NOMO-1 treated with dmso at 0.1 percent for 144 hours (cell line): ENCODE data around the gene ZNF747.
A peak's percentile ranks its signal among the peaks of the same experiment; 100 is the strongest.
"Not testable (repeated sequence)": the region's sequence is repeated elsewhere in the genome, so short reads cannot be mapped to it uniquely, and the experiment has no call there.

ENCODE experiments used
- DNase-seq: peaks from one replicate; lab custom pipeline; 2025; ENCODE audit not compliant: unreplicated experiment; lab: John Stamatoyannopoulos, UW

Gene ZNF747

DNA sequence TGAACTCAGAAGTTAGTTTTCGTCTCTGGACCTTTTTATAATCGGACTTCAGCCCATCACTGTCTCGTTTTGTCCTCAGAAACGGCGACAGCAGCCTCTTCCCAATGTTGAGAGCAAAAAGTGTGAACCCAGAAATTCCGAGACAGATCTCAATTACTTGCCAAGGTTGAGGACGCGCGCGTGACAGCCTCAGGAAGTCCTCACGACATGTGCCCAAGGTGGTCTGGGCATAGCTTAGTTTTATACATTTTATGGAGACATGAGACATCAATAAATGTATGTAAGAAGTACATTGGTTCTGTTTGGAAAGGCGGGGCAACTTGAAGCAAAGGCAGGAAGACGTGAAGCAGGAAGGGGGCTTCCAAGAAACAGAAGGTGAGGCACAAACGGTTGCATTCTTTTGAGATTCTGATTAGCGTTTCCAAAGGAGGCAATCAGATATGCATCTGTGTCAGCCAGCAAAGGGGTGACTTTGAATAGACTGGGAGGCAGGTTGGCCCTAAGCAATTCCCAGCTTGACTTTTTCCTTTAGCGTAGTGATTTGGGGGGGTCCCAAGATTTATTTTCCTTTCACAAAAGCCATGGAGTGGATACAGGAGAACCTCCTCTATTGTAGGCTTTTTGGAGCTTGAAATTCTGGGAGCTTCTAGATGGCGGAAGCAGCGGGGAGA, 583 bp upstream of the ZNF747 start:
- DNase-seq, result no peak

DNA sequence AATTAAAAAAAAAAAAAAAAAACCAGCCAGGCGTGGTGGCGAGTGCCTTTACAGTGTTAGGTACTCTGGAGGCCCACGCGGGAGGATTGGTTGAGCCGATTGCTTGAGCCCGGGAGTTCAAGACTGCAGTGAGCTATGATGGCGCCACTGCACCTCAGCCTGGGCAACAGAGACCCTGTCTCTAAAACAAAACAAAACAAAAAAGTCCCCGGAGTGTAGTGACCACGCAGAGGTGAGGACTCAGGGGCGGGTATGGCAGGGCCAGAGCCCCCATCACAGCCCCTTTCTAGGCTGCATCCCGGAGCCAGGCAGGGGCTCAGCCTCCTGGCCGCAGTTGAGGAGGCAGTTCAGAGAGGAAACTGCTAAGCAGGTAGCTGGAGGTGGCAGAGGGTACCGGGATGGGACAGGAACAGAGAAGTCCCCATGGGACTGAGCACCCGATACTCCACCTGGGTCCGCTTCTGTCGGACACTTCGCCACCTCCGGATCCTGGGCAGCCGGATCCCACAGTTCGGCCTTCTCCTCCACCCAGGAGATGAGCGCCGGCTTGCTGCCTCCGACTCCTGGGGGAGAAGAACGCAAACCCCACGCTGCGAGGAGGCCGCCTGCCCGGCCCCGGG, 800 bp downstream of the ZNF747 start:
- no peak for DNase-seq

DNA sequence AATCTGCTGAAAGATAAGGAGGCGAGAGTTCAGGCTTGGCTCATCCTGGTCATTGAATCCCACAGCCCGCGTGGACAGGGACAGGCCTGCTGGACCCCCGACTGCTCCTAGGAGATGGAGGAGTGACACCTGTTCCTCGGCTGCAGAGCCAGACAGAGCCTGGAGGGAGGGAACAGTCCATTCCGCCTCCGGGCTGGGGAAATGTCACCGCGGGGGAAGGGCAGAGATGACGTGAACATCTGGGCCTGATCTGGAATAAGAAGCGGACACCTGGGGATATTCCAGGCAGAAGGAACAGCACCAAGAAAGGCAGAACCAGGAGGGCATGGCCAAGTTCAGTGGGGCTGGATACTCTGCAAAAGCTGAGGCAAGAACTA, 1.5 kb downstream of the ZNF747 start:
- DNase-seq, result no peak

- DNase-seq, result no peak
Observed at GRCh38 chr16:30532285-30533145, 2.1 kb downstream of the ZNF747 start.

GRCh38 chr16:30530163-30531037, 4.3 kb downstream of the ZNF747 start:
- DNase-seq, result no peak

GRCh38 chr16:30528799-30529457, 5.7 kb downstream of the ZNF747 start:
- DNase-seq, result no peak

- DNase-seq, result peak; percentile 77
Observed at GRCh38 chr16:30527635-30528178, 7.0 kb downstream of the ZNF747 start.

- peak; percentile 98 for DNase-seq
Observed at GRCh38 chr16:30526823-30527634, 7.6 kb downstream of the ZNF747 start.

DNA sequence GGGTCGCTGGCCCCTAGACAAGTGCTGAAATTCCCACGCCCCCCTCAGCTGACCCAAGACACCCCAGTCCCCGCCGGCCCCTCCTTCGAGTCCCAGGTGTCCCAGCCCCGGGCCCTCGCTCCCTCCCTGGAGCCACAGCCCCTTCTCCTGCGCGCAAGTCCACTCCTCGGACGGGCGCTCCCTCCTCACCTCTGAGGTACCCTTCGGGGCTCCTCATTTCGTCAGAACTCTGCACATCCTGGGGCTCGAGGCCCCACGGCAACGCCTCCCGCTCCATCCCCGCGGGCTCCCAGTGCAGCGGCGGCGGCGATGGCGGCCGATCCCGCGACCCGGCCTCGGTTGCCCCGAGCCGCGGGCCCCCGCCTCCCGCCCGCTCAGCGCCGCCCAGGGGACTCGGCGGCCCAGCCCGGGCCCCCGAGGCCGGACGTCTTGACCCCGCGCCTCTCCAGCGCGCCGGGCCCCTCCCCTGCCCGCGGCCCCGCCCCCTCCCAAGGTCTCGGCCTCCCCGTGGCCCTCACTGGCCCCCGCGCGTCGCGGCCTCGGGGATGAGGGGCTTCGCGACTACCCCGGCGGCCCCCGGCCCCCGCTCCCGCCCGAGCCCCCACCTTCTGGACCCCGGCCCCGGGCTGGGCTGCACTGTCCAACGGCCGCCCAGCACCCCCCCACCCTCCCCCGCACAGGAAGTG, 8.4 kb downstream of the ZNF747 start, which contains the start of gene ZNF768:
Gene ZNF768, minus strand, starts transcription at position 430 of the 686 bp plus-strand sequence. Its CDS starts 153 bp downstream, at position 277.
- DNase-seq, result peak; percentile 44

DNA sequence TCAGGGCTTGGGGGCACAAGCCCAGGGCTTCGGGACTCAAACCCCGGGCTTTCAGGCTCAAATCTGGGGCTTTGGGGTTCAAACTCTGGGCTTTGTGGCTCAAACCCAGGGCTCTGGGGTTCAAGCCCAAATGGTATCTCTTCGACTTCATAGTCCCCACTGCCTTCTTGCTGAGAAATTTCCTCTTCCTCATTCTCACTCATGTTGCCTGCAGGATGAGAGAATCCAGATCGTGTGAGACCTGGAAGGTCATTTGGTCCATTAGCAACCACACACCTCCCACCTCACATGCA, 8.9 kb downstream of the ZNF747 start:
- DNase-seq, result no peak

GRCh38 chr16:30524575-30525568, 9.8 kb downstream of the ZNF747 start:
- DNase-seq, result no peak

- DNase-seq, result no peak
Observed at GRCh38 chr16:30523768-30524574, 10.7 kb downstream of the ZNF747 start.

DNA sequence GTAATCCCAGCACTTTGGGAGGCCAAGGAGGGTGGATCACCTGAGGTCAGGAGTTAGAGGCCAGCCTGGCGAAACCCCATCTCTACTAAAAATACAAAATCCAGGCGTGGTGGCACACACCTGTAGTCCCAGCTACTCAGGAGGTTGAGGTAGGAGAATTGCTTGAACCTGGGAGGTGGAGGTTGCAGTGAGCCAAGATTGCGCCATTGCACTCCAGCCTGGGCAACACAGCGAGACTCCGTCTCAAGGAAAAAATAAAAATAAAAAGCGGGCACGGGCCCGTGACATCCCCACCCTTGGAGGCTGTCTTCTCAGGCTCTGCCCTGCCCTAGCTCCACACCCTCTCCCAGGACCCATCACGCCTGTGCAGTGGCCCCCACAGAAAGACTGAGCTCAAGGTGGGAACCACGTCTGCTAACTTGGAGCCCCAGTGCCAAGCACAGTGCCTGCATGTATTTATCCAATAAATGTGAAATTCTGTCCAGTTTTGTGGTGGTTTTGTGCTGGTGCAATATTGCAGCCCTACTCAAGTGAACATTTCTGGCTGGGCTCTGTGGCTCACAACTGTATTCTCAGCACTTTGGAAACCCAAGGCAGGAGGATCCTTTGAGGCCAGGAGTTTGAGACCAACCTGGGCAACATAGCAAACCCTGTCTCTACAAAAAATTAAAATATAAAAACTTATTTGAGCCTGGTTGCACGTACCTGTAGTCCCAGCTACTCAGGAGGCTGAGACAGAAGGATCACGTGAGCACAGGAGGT, 11.8 kb downstream of the ZNF747 start:
- DNase-seq, result not testable (repeated sequence)

DNA sequence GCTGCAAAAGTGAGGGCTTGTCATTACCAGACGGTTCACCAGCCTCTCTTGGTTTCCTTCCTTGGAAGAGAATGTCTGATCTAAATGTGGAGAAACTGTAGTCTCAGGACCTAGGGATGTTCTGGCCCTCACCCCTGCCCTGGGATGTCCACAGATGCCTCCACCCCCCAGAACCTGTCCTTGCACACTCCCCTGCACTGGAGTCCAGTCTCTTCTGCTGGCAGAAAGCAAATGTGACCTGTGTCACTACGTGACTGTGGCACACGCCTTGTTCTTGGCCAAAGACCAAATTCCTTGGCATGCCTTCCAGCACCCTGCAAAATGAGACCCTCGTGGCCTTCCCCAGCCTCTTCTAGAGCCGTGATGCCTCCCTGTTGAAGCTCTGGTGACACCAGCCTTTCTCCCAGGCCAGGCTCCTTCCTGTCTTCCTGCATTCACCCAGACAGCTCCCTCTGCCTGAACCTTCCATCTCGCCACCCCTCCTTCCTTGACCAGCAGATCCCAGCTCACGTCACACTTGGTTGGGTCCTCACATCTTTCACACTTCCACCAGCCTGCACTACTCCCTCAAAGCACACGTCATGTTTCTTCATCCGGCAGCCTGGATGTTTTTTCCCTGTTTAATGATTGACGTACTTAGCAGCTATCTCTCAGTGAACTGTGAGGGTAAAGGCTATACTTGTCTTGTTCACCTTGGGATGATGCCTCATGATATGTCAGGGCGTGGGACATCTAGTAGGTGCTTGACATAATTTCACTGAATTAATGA, 12.6 kb downstream of the ZNF747 start:
- DNase-seq, result no peak

GRCh38 chr16:30521476-30521872, 13.2 kb downstream of the ZNF747 start:
- DNase-seq, result no peak
